ENCODE data around the gene ENAH. TPM values are rescaled to one million over a fixed set of nuclear protein-coding genes. Genes with fewer than 3 reads are reported as not detected.

ENAH gene
- total and polyA plus RNA-seq, 9 of the 15 experiments (the other 6 are each of a cell fraction or from before 2014, with no cell fraction given) = 0.03 to 1.2 (median 0.15) TPM

- no peak for TF ChIP-seq TCF15 (CRISPR knock-in tag; IDR thresholded peaks at IDR 0.05)
- no peak for TF ChIP-seq POLR2B (IDR thresholded peaks at IDR 0.05; ENCODE audit: low read depth, partially characterized antibody)
- TF ChIP-seq ZNF280B (CRISPR knock-in tag; IDR thresholded peaks at IDR 0.05) = no peak
- no peak for TF ChIP-seq FOXP4 (CRISPR knock-in tag; IDR thresholded peaks at IDR 0.05; ENCODE audit: borderline replicate concordance)
- peak; percentile 24 for TF ChIP-seq HMGN3 (IDR thresholded peaks at IDR 0.05; ENCODE audit: borderline replicate concordance, extremely low read depth, insufficient read length, low read depth, low read length)
- no peak for TF ChIP-seq CBX3 (IDR thresholded peaks at IDR 0.05; ENCODE audit: borderline replicate concordance in 1 of 2, low read length in 2 of 2)
- no peak for TF ChIP-seq HDAC2 (IDR thresholded peaks at IDR 0.05)
- TF ChIP-seq ZNF41 (CRISPR knock-in tag; conservative IDR thresholded peaks at IDR 0.05) = no peak
- no peak for TF ChIP-seq MXI1 (IDR thresholded peaks at IDR 0.05; ENCODE audit: low read depth, low read length)
- peak; percentile 29 for TF ChIP-seq PCBP1 (IDR thresholded peaks at IDR 0.05; ENCODE audit: low read depth, low read length, poor library complexity, severe bottlenecking)
- TF ChIP-seq ZBTB11 (CRISPR knock-in tag; IDR thresholded peaks at IDR 0.05) = no peak
- TF ChIP-seq DIDO1 (tag; IDR thresholded peaks at IDR 0.05; ENCODE audit: low read depth) = no peak
- TF ChIP-seq ARID2 (IDR thresholded peaks at IDR 0.05) = no peak
- TF ChIP-seq NFE2L1 (tag; IDR thresholded peaks at IDR 0.05; ENCODE audit: borderline replicate concordance, low read depth) = no peak
- peak; percentile 86 for TF ChIP-seq VEZF1 (CRISPR knock-in tag; IDR thresholded peaks at IDR 0.05)
- no peak for TF ChIP-seq ARHGAP35 (IDR thresholded peaks at IDR 0.05; ENCODE audit: partially characterized antibody)
- TF ChIP-seq DPF2 (IDR thresholded peaks at IDR 0.05) = no peak
Observed at GRCh38 chr1:225652729-225653462, at the start of gene ENAH (continued).
